ENCODE data around the gene CHD3.

DNA sequence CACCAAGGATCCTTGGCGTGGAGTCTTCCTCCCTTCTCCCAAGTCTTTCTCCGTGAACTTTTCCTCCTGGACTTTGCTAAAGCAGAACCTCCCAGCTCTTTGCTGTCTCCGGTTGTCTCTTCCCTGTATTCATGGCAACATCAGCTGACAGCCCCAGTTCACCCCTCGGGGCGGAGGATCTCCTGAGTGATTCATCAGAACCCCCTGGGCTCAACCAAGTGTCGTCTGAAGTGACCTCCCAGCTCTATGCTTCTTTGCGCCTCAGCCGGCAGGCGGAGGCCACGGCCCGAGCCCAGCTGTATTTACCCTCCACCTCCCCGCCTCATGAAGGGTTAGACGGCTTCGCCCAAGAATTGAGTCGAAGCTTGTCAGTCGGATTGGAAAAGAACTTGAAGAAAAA is 44.4 kb downstream of the CHD3 start:
- TF ChIP-seq CREB1 (IDR thresholded peaks at IDR 0.05; ENCODE audit: low read depth): no peak
- TF ChIP-seq TCF12 (IDR thresholded peaks at IDR 0.05; ENCODE audit: low read depth): no peak
- TF ChIP-seq ZBTB7A (IDR thresholded peaks at IDR 0.05; ENCODE audit: low read depth): no peak
